Right lobe of liver (tissue), 4 donors: ENCODE measurements around the gene TMEM176A.
A peak's percentile ranks its signal among the peaks of the same experiment; 100 is the strongest.
"Not testable (repeated sequence)": the region's sequence is repeated elsewhere in the genome, so short reads cannot be mapped to it uniquely, and the experiment has no call there.

ENCODE experiments used
- CTCF ChIP-seq, 4 donors: fragments of 200-600 bp in 3 of 4; fragments of 450-650 bp in 1 of 4; IDR thresholded peaks; one replicate each; pipeline versions ENCODE4 v1.5.1 to v1.8.0; 2016 to 2022; ENCODE audit warnings: antibody characterized with exemption in 4 of 4, mild to moderate bottlenecking in 2 of 4
- POLR2A ChIP-seq: fragments of 450-650 bp; IDR thresholded peaks from one replicate; pipeline ENCODE4 v1.6.1; 2017; ENCODE audit warnings: antibody characterized with exemption, mild to moderate bottlenecking
- donor health status: DM: no; HTN: no; CAD: no.
- donor health status: DM: no; HTN: no; CAD: no.
- donor health status: DM: no; HTN: yes; CAD: no.

GRCh38 chr7:150807616-150808438, 7.3 kb downstream of the TMEM176A start:
- not testable (repeated sequence) for TF ChIP-seq CTCF (IDR thresholded peaks at IDR 0.05)
- peak; percentile 23 for TF ChIP-seq POLR2A
